ENCODE data around the gene TXNDC16. TPM values are rescaled to one million over a fixed set of nuclear protein-coding genes. Genes with fewer than 3 reads are reported as not detected.

TXNDC16 gene
- total RNA-seq, 1 experiment from 2014 or later = 10.9 TPM

DNA sequence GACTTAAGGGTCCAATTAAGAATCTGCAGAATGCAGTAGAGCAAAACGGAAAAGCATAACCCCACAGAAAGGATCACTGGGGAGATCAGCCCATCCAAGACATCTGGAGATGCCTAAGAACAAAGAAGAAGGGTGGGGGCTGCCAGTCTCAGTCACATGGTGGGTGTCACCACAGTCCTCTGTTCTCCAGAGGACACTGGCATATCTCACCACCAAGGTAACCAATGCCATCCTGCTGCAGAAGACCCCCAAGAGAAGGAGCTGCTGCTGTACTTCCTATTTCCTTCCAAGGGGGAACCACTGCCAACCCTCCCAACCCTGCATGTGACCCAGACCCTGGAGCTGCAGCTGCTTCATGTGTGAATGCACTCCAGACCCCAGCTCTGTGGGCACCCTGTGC is 147.0 kb downstream of the TXNDC16 start:
- POLR2A ChIA-PET = no interaction called here
- TF ChIP-seq, protein P1, sequence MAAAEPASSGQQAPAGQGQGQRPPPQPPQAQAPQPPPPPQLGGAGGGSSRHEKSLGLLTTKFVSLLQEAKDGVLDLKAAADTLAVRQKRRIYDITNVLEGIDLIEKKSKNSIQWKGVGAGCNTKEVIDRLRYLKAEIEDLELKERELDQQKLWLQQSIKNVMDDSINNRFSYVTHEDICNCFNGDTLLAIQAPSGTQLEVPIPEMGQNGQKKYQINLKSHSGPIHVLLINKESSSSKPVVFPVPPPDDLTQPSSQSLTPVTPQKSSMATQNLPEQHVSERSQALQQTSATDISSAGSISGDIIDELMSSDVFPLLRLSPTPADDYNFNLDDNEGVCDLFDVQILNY (CRISPR knock-in tag; IDR thresholded peaks at IDR 0.05) = no peak
- Mint-ChIP-seq H3K36me3 (no peaks in the 10 kb centered on the region), H3K4me1 (0 out of 2 replicates have a peak, but pooled peaks cover 1% of the 10 kb centered on the region), H3K9me3 (no peaks in the 10 kb centered on the region), H3K4me3 (no peak overlapping the region), H3K27me3 (ENCODE audit: low read depth) (no peaks in the 10 kb centered on the region; the same call in 1 of the 2 replicates), H3K27ac (no peak overlapping the region)
- ATAC-seq (no peak), DNase-seq (ENCODE audit: low spot score) (no peak)
- CTCF ChIA-PET = interaction anchor here (0.8 to 1.0 kb wide), 2 partner anchors 27 to 91 kb away, joined by 3 read pairs; partner anchors contain the start of gene PTGER2

DNA sequence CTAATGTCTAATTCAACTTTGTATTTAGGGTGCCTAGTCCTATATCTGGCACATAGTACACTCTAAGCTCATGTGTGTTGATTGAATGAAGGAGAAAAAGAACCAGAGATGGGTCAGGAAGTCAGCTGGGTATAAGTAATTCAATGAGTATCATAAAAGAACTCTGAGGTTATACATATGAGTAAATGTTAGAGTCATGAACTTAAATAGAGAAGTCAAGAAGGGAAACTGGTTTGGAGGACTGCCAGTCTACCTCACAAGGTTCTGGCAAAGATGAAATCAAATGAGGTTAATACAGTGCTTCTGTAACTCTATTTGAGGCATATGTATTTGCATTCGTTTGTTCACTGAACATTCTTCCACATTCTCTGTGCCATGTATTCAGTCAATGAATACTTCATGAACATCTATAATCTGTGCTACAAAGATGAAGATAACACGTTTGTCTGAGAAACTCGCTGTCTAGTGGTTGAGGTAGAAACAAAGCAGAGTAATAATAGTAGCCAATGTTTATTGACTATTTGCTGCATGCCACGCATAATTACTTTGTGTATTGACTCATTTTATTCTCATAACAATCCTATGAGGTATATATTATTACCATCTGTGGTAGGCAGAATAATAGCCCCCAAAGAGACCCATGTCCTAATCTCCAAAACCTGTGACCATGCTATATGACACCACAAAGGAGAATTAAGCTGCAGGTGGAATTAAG is 149.3 kb downstream of the TXNDC16 start:
- DNase-seq (ENCODE audit: low spot score) (no peak), ATAC-seq (no peak)
- Mint-ChIP-seq H3K4me3 (no peak overlapping the region), H3K27ac (no peak overlapping the region), H3K4me1 (peaks cover 10% of the 10 kb centered on the region; the same call in 1 of the 2 replicates), H3K36me3 (no peaks in the 10 kb centered on the region), H3K9me3 (0 out of 2 replicates have a peak, but pooled peaks cover 3% of the 10 kb centered on the region), H3K27me3 (ENCODE audit: low read depth) (no peaks in the 10 kb centered on the region; the same call in 1 of the 2 replicates)
- CTCF ChIA-PET = interaction anchor here (0.5 kb wide), 1 partner anchor 22 kb away, joined by 3 read pairs; no protein-coding TSS in a partner anchor
- POLR2A ChIA-PET = no interaction called here
- TF ChIP-seq PRRX2 (CRISPR knock-in tag; IDR thresholded peaks at IDR 0.05) (no peak), ESRRA (CRISPR knock-in tag; IDR thresholded peaks at IDR 0.05; ENCODE audit: borderline replicate concordance) (no peak), ZNF671 (CRISPR knock-in tag; IDR thresholded peaks at IDR 0.05) (no peak), ETV6 (CRISPR knock-in tag; IDR thresholded peaks at IDR 0.05) (no peak), RELA (CRISPR knock-in tag; IDR thresholded peaks at IDR 0.05; ENCODE audit: borderline replicate concordance) (no peak), TCF7 (CRISPR knock-in tag; IDR thresholded peaks at IDR 0.05; ENCODE audit: low read depth) (no peak), ZNF423 (CRISPR knock-in tag; IDR thresholded peaks at IDR 0.05) (no peak), IRF2 (CRISPR knock-in tag; IDR thresholded peaks at IDR 0.05; ENCODE audit: borderline replicate concordance, low read depth) (no peak), ZNF416 (CRISPR knock-in tag; IDR thresholded peaks at IDR 0.05) (no peak), RORB (CRISPR knock-in tag; IDR thresholded peaks at IDR 0.05) (no peak), ZNF317 (CRISPR knock-in tag; IDR thresholded peaks at IDR 0.05; ENCODE audit: borderline replicate concordance, low read depth) (no peak)
- TF ChIP-seq, protein P2, sequence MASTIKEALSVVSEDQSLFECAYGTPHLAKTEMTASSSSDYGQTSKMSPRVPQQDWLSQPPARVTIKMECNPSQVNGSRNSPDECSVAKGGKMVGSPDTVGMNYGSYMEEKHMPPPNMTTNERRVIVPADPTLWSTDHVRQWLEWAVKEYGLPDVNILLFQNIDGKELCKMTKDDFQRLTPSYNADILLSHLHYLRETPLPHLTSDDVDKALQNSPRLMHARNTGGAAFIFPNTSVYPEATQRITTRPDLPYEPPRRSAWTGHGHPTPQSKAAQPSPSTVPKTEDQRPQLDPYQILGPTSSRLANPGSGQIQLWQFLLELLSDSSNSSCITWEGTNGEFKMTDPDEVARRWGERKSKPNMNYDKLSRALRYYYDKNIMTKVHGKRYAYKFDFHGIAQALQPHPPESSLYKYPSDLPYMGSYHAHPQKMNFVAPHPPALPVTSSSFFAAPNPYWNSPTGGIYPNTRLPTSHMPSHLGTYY (CRISPR knock-in tag; IDR thresholded peaks at IDR 0.05) = no peak
- TF ChIP-seq, protein P3, sequence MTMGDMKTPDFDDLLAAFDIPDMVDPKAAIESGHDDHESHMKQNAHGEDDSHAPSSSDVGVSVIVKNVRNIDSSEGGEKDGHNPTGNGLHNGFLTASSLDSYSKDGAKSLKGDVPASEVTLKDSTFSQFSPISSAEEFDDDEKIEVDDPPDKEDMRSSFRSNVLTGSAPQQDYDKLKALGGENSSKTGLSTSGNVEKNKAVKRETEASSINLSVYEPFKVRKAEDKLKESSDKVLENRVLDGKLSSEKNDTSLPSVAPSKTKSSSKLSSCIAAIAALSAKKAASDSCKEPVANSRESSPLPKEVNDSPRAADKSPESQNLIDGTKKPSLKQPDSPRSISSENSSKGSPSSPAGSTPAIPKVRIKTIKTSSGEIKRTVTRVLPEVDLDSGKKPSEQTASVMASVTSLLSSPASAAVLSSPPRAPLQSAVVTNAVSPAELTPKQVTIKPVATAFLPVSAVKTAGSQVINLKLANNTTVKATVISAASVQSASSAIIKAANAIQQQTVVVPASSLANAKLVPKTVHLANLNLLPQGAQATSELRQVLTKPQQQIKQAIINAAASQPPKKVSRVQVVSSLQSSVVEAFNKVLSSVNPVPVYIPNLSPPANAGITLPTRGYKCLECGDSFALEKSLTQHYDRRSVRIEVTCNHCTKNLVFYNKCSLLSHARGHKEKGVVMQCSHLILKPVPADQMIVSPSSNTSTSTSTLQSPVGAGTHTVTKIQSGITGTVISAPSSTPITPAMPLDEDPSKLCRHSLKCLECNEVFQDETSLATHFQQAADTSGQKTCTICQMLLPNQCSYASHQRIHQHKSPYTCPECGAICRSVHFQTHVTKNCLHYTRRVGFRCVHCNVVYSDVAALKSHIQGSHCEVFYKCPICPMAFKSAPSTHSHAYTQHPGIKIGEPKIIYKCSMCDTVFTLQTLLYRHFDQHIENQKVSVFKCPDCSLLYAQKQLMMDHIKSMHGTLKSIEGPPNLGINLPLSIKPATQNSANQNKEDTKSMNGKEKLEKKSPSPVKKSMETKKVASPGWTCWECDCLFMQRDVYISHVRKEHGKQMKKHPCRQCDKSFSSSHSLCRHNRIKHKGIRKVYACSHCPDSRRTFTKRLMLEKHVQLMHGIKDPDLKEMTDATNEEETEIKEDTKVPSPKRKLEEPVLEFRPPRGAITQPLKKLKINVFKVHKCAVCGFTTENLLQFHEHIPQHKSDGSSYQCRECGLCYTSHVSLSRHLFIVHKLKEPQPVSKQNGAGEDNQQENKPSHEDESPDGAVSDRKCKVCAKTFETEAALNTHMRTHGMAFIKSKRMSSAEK (CRISPR knock-in tag; IDR thresholded peaks at IDR 0.05; ENCODE audit: borderline replicate concordance) = no peak
- TF ChIP-seq, protein P4, sequence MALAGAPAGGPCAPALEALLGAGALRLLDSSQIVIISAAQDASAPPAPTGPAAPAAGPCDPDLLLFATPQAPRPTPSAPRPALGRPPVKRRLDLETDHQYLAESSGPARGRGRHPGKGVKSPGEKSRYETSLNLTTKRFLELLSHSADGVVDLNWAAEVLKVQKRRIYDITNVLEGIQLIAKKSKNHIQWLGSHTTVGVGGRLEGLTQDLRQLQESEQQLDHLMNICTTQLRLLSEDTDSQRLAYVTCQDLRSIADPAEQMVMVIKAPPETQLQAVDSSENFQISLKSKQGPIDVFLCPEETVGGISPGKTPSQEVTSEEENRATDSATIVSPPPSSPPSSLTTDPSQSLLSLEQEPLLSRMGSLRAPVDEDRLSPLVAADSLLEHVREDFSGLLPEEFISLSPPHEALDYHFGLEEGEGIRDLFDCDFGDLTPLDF (CRISPR knock-in tag; IDR thresholded peaks at IDR 0.05) = no peak
- TF ChIP-seq, protein P5, sequence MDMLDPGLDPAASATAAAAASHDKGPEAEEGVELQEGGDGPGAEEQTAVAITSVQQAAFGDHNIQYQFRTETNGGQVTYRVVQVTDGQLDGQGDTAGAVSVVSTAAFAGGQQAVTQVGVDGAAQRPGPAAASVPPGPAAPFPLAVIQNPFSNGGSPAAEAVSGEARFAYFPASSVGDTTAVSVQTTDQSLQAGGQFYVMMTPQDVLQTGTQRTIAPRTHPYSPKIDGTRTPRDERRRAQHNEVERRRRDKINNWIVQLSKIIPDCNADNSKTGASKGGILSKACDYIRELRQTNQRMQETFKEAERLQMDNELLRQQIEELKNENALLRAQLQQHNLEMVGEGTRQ (CRISPR knock-in tag; IDR thresholded peaks at IDR 0.05) = no peak
